HPDE6-E6E7 (cell line): ENCODE measurements around the gene KPNA6.
"Not testable (repeated sequence)": the region's sequence is repeated elsewhere in the genome, so short reads cannot be mapped to it uniquely, and the experiment has no call there.

Experiments used
- DNase-seq: peaks from one replicate; pipeline ENCODE4 v3.0.0; 2011; ENCODE audit warnings: missing footprints; ENCODE audit errors: extremely low spot score

Gene KPNA6

DNA sequence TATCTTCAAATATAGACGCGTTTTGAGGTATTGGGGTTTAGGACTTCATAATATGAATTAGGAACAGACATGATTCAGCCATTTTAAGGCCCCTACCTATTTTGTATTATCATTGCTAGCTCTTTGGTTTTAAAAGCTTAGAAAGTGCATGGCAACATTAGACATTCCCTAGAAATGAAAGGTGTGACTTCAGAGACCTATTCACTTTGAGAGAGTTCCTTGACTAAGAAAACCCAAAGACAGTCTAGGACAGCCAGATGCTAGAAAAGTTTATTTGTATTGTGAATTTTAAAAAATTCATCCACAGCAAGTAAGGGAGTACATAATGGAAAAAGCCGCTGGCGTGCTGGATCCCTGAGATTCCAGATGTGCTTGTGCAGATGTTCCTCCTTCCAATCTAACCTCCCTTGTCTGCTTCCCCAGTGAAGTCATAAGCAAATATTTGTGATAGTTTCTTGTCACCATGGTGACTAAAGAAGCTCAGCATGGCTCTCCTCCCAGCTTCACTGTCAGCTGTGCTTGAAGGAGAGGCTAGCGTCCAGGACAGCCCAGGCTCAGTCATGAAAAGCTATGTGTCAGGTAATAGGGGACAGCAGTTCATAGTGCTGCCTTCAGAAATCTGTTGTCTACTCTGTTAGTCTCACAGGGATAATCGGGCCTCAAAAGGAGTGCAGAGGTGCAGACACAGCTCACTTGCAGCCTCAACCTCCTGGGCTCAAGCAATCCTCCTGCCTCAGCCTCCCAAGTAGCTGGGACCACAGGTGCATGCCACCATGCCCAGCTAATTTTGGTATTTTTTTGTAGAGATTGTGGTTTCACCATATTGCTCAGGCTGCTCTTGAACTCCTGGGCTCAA lies 34.8 kb downstream of the KPNA6 start:
- no peak for DNase-seq

DNA sequence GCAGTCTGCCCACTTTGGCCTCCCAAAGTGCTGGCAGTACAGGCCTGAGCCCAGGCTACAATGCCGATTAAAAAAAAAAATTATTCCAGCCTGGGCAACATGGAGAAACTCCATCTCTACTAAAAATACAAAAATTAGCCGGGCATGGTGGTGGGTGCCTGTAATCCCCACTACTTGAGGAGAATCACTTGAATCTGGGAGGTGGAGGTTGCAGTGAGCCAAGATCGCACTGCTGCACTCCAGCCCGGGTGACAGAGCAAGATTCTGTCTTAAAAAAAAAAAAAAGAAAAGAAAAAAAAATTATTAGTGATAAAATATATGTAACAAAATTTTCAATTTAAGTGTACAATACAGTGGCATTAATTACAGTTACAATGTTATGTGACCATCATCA lies 35.4 kb downstream of the KPNA6 start:
- DNase-seq, result not testable (repeated sequence)

GRCh38 chr1:32144033-32144432 lies 36.2 kb downstream of the KPNA6 start:
- no peak for DNase-seq

- not testable (repeated sequence) for DNase-seq
Measured at GRCh38 chr1:32147799-32148198, 39.9 kb downstream of the KPNA6 start.

DNA sequence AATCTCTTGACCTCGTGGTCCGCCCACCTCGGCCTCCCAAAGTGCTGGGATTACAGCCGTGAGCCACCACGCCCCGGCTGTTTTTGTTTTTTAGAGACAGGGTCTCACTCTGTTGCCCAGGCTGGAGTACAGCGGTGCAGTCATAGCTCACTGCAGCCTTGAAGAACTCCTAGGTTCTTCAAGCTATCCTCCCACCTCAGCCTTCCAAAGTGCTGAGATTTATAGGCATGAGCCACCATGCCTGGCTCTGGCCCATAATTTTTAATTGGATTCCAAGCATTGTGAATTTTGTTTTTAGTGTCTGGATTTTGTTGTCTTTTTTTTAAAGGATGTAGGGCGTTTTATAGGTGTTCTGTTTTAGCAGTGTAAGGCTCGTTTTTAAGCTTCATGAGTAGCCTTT lies 43.0 kb downstream of the KPNA6 start:
- no peak for DNase-seq

DNA sequence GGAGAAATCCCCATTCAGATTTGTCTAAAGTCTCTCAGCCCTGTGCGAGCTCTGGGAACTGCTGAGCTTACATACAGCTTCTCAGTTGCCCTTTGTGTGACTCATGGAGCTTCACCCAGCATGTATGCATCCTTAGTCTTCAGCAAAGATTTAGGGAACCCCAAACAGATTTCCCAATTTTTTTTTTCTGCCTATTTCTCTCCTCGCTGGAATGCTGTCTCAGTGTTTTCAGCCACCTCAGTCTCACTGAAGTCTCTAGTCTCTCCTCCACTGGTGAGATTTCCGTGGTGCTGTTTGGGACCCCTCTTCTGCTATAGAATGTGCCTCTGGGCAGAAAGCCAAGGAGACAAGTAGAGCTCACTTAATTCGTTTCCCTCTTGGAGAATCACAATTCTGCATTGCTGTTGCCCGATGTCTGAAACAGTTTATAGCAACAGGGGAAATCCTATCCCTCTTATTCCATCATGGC lies 43.5 kb downstream of the KPNA6 start:
- no peak for DNase-seq

- no peak for DNase-seq
Measured at GRCh38 chr1:32159189-32159588, 51.3 kb downstream of the KPNA6 start.

DNA sequence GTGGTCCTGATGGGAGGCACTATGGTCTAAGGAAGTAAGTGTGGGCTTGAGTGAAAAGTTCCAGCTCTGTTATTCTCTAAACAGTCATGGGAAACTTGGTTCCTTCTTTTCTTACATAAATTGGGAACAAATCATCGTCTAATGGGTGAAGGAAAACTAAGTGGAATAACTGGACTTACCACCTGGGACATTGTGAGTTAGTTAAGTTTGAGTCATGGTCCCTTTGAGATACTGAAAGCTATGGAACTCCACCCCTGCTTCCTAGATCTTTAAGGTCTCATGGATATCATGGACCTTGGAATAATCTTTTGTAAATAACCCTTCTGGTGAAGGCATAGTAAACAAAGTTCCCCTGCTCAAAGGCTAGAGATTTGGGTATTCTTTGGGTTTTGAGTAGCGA lies 55.5 kb downstream of the KPNA6 start:
- no peak for DNase-seq

DNA sequence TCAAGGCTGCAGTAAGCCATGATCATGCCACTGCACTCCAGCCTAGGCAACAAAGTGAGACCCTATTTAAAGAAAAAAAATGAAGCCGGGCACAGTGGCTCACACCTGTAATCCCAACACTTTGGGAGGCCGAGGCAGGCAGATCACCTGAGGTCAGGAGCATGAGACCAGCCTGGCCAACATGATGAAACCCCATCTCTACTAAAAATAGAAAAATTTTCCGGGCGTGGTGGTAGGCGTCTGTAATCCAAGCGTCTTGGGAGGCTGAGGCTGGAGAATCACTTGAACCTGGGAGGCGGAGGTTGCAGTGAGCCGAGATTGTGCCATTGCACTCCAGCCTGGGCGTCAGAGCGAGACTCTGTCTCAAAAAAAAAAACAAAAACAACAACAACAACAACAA lies 57.8 kb downstream of the KPNA6 start:
- not testable (repeated sequence) for DNase-seq

- DNase-seq, result no peak
Measured at GRCh38 chr1:32170991-32171390, 63.1 kb downstream of the KPNA6 start.

GRCh38 chr1:32172621-32173245 lies 64.9 kb downstream of the KPNA6 start:
- peak; percentile 40 for DNase-seq

GRCh38 chr1:32178380-32179192 lies 70.7 kb downstream of the KPNA6 start:
- no peak for DNase-seq

DNA sequence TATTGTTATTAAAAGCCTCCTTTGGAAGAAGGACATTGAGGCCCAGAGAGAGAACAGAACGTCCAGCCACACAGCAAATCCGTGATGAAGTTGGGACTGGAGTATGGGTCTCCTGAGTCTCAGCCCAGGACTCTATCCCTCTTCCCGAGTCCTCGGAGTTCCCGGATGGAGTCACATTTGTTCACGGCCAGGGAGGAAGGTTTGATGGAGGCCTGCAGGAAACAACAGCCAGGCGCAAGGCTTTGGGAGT lies 71.3 kb downstream of the KPNA6 start:
- DNase-seq, result no peak

DNA sequence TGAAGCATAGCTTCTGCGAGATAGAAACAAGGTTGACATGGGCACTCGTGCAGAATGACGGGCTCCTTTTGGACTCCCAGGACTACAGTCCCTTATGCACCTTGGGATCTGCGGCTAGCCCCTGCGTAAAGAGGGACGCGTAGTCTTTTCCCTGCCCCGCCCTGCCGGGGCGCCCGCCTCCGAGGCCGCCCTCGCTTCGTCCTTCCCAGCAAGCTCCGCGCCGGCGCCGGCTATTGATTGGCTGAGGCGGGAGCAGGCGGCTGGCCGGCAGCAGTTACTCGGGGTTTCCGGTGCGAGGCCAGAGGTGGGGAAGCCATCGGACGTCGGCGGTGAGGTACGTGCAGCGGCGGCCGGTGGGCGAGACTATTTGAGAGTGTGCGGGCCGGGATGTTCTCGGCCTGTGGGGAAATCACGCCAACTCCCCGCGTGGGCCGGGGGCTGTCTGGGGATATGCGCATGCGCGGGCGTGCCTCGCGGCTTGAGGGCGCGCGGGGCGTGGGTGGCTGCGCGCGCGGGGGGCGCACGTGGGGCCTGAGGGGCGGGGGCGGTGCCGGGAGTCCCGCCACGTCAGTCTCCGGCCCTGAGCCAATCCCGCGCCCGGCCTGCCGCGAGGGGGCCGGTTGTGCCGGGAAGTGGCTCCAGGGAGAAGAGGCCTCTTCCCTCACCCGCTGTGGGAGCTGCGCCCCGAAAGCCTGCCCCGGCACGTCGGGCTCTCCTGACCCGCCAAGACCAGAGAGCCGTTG lies 71.8 kb downstream of the KPNA6 start, which contains the start of gene TXLNA:
TSS of gene TXLNA (plus strand) at position 233 of the 743 bp plus-strand sequence. CDS start 671 bp downstream, outside the sequence.
- peak; percentile 91 for DNase-seq

DNA sequence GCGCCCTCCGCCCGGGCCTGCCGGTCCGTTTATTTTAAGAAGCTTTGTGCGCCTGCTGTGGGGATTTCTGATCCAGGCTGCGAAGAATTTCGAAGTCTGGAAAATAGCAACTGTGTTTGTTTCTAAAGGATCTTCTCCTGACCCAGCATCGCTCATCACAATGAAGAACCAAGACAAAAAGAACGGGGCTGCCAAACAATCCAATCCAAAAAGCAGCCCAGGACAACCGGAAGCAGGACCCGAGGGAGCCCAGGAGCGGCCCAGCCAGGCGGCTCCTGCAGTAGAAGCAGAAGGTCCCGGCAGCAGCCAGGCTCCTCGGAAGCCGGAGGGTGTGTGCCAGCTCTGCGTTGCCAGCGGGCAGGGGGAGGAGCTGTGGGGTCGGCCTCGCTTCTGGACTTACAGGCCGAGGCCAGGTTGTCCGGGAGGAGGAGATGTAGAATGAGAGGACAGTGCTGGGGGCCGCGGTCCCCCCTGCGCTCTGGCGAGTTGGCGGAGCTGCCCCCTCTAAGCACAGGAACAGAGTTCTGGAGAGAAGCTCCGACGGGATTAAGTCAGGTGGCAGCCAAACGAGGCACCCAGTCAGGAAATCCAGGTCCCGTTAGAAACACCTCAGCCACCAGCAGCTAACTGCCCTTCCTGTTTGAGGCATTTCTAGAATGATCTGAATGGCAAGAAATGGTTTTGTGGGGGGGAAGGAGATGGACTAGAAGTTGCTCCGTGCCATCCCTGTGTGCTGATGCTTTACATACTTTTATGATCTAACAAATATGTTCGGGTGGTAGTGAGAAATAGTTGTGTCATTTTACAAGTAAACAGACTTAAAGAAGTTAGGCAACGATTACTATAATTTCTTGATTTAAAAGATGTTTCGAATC lies 72.6 kb downstream of the KPNA6 start:
- DNase-seq, result peak; percentile 49

GRCh38 chr1:32181065-32181464 lies 73.2 kb downstream of the KPNA6 start:
- DNase-seq, result no peak

GRCh38 chr1:32181563-32181962 lies 73.7 kb downstream of the KPNA6 start:
- no peak for DNase-seq

GRCh38 chr1:32182060-32182459 lies 74.2 kb downstream of the KPNA6 start:
- no peak for DNase-seq

DNA sequence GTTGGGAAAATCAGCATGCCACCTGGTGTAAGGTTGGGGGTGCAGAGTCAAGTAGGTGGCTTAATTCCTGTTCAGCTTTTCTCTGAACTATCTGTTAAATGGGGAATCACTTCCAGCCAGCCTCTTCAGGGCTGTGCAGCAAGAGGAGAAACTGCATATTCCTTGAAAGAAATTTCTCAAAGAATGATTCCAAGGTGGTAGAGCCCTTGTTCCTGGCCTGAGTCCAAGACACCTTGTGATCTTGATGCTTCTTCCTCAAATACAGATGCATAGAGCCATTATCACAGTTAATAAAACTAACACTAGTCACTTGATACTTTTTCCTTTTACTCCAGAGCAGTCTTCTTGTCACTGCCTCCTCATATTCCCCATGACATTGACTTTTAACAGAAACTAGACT lies 76.8 kb downstream of the KPNA6 start:
- no peak for DNase-seq

DNA sequence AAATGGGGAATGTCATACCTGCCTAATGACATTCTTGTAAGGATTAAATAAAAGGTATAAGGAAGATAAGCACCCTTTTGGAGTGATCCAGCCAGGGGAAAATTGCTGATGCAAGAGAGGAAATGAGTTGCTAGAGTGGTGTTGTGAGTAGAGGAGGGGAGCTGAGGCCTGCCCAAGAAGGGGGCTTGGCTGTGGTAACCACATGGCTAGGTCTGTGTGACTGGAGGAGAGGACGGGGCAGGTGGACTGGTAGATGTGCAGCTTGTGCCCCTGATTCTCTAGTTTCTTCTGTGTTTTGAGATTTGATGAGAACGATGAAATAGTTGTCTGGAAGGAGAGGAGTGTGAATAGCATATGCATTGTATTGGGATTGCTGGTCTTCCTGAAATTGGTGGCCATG lies 78.2 kb downstream of the KPNA6 start:
- no peak for DNase-seq

- DNase-seq, result no peak
Measured at GRCh38 chr1:32186491-32186890, 78.6 kb downstream of the KPNA6 start.
